GM06990 (cell line): ENCODE data around the gene PVALB.

Experiments
- DNase-seq: peaks from one replicate; pipeline ENCODE4 v3.0.0-alpha.2; 2011; ENCODE audit not compliant: insufficient read length; ENCODE audit errors: extremely low read depth
- H3K27me3 ChIP-seq: replicated peaks from 2 replicates; pipeline ENCODE4 v1.6.0; 2011; ENCODE audit warnings: low read length; ENCODE audit not compliant: control insufficient read depth, insufficient read depth
- H3K36me3 ChIP-seq: 2 replicates; pipeline ENCODE4 v1.5.1; 2011; ENCODE audit warnings: low read length; ENCODE audit not compliant: control insufficient read depth, insufficient read depth
- H3K4me3 ChIP-seq: replicated peaks from 2 replicates; pipeline ENCODE4 v1.5.1; 2011; ENCODE audit warnings: low read depth, mild to moderate bottlenecking, control low read depth, low read length
- CTCF ChIP-seq: IDR thresholded peaks from 2 replicates; pipeline ENCODE4 v1.5.1; 2011; ENCODE audit warnings: low read length, control low read depth, mild to moderate bottlenecking, inconsistent platforms; ENCODE audit not compliant: insufficient read depth, poor library complexity, severe bottlenecking

Gene PVALB

GRCh38 chr22:36824655-36825054 is 7.8 kb upstream of the PVALB start:
- Histone ChIP-seq H3K36me3 (no peaks in the 10 kb centered on the region), H3K27me3 (no peaks in the 10 kb centered on the region; the same call in 1 of the 2 replicates), H3K4me3 (no peak overlapping the region)
- no peak for DNase-seq
- TF ChIP-seq CTCF = no peak

- no peak for DNase-seq
- Histone ChIP-seq H3K27me3 (no peaks in the 10 kb centered on the region; the same call in 1 of the 2 replicates), H3K36me3 (no peaks in the 10 kb centered on the region), H3K4me3 (no peak overlapping the region)
- no peak for TF ChIP-seq CTCF
Measured at GRCh38 chr22:36823186-36823839, 6.5 kb upstream of the PVALB start.

GRCh38 chr22:36822581-36822980 is 5.7 kb upstream of the PVALB start:
- H3K36me3 ChIP-seq = no peaks in the 10 kb centered on the region
- H3K27me3 ChIP-seq = no peaks in the 10 kb centered on the region; the same call in 1 of the 2 replicates
- no peak for TF ChIP-seq CTCF
- DNase-seq = no peak
- no peak overlapping the region for H3K4me3 ChIP-seq

- H3K36me3 ChIP-seq = no peaks in the 10 kb centered on the region
- no peak for TF ChIP-seq CTCF
- no peaks in the 10 kb centered on the region; the same call in 1 of the 2 replicates for H3K27me3 ChIP-seq
- no peak overlapping the region for H3K4me3 ChIP-seq
- DNase-seq = no peak
Measured at GRCh38 chr22:36819112-36819511, 2.3 kb upstream of the PVALB start.

GRCh38 chr22:36818010-36818642 is 1.3 kb upstream of the PVALB start:
- no peaks in the 10 kb centered on the region for H3K36me3 ChIP-seq
- H3K27me3 ChIP-seq = no peaks in the 10 kb centered on the region; the same call in 1 of the 2 replicates
- no peak for TF ChIP-seq CTCF
- no peak for DNase-seq
- no peak overlapping the region for H3K4me3 ChIP-seq
